Stimulated activated CD8-positive, alpha-beta memory T cell treated with anti-CD3 and anti-CD28 coated beads, Interleukin-15, amount 100 ng/mL, for 4 hours (primary cell): ENCODE measurements around the gene ABLIM1.
A peak's percentile ranks its signal among the peaks of the same experiment; 100 is the strongest.

ENCODE experiments used
- DNase-seq, 2 donors: peaks; one replicate each; pipeline ENCODE4 v3.0.0-alpha.2; 2020; ENCODE audit warnings: low read depth in 2 of 2

ABLIM1 gene

GRCh38 chr10:114647545-114648138 lies 10.4 kb downstream of the ABLIM1 start:
- no peak for DNase-seq

GRCh38 chr10:114646426-114646825 lies 11.6 kb downstream of the ABLIM1 start:
- DNase-seq: no peak

- DNase-seq: no peak
Observed at GRCh38 chr10:114645706-114646105, 12.4 kb downstream of the ABLIM1 start.

GRCh38 chr10:114643158-114643557 lies 14.9 kb downstream of the ABLIM1 start:
- no peak for DNase-seq

- no peak for DNase-seq
Observed at GRCh38 chr10:114642729-114643128, 15.3 kb downstream of the ABLIM1 start.

GRCh38 chr10:114638821-114639625 lies 19.1 kb downstream of the ABLIM1 start:
- no peak for DNase-seq

- DNase-seq: no peak
Observed at GRCh38 chr10:114635797-114636550, 22.1 kb downstream of the ABLIM1 start.

GRCh38 chr10:114635101-114635500 lies 23.0 kb downstream of the ABLIM1 start:
- DNase-seq: no peak

- DNase-seq: no peak
Observed at GRCh38 chr10:114634609-114634979, 23.5 kb downstream of the ABLIM1 start.

- no peak for DNase-seq
Observed at GRCh38 chr10:114632869-114633715, 25.0 kb downstream of the ABLIM1 start.

- peak in 1 of 2 donors; percentile 1 for DNase-seq
Observed at GRCh38 chr10:114631666-114632417, 26.2 kb downstream of the ABLIM1 start.

GRCh38 chr10:114631090-114631665 lies 26.9 kb downstream of the ABLIM1 start:
- no peak for DNase-seq

GRCh38 chr10:114629824-114630730 lies 28.0 kb downstream of the ABLIM1 start:
- no peak for DNase-seq

- no peak for DNase-seq
Observed at GRCh38 chr10:114629083-114629823, 28.8 kb downstream of the ABLIM1 start.

- DNase-seq: no peak
Observed at GRCh38 chr10:114628106-114628505, 30.0 kb downstream of the ABLIM1 start.

- DNase-seq: no peak
Observed at GRCh38 chr10:114626841-114627240, 31.2 kb downstream of the ABLIM1 start.

GRCh38 chr10:114624951-114625780 lies 32.9 kb downstream of the ABLIM1 start:
- no peak for DNase-seq

- no peak for DNase-seq
Observed at GRCh38 chr10:114624422-114624821, 33.7 kb downstream of the ABLIM1 start.
